ENCODE results near the gene UBXN4.
"Not testable (repeated sequence)": the region's sequence is repeated elsewhere in the genome, so short reads cannot be mapped to it uniquely, and the experiment has no call there.

The UBXN4 gene

GRCh38 chr2:135797497-135798274 is 56.0 kb downstream of the UBXN4 start:
- peak; percentile 94 for TF ChIP-seq CTCF (conservative IDR thresholded peaks at IDR 0.05)

GRCh38 chr2:135798275-135798705 is 56.6 kb downstream of the UBXN4 start:
- H3K27ac ChIP-seq, result no peak overlapping the region
- no peak for TF ChIP-seq CTCF (conservative IDR thresholded peaks at IDR 0.05)

More at GRCh38 chr2:135797497-135798274, 56.0 kb downstream of the UBXN4 start:
- no peak overlapping the region for H3K27ac ChIP-seq

GRCh38 chr2:135798762-135799161 is 57.1 kb downstream of the UBXN4 start:
- H3K27ac ChIP-seq, result no peak overlapping the region
- peak; percentile 36 for TF ChIP-seq CTCF (conservative IDR thresholded peaks at IDR 0.05)

- TF ChIP-seq CTCF (conservative IDR thresholded peaks at IDR 0.05), result no peak
- H3K27ac ChIP-seq, result no peak overlapping the region
These were observed 58.1 kb downstream of the UBXN4 start for GRCh38 chr2:135799738-135800137.

- no peak overlapping the region for H3K27ac ChIP-seq
- TF ChIP-seq CTCF (conservative IDR thresholded peaks at IDR 0.05), result no peak
These were observed 59.1 kb downstream of the UBXN4 start for GRCh38 chr2:135800513-135801460.

- no peak overlapping the region for H3K27ac ChIP-seq
- no peak for TF ChIP-seq CTCF (conservative IDR thresholded peaks at IDR 0.05)
These were observed 60.7 kb downstream of the UBXN4 start for GRCh38 chr2:135802350-135802749.

GRCh38 chr2:135803278-135803677 is 61.6 kb downstream of the UBXN4 start:
- TF ChIP-seq CTCF (conservative IDR thresholded peaks at IDR 0.05), result no peak
- no peak overlapping the region for H3K27ac ChIP-seq

- not testable (repeated sequence) for H3K27ac ChIP-seq
These were observed 66.2 kb downstream of the UBXN4 start for GRCh38 chr2:135807874-135808273.

Data from VCaP (cell line).